Panc1 (cell line): Measurements from ENCODE around the gene B4GALNT1. TPM values are rescaled to one million over a fixed set of nuclear protein-coding genes. Genes with fewer than 3 reads are reported as not detected.

ENCODE experiments used
- ATAC-seq: fragments of 200-7000 bp; cut with Tn5 transposase; 2 replicates; pipeline ENCODE4 v1.9.1; 2020; ENCODE audit warnings: mild to moderate bottlenecking, moderate library complexity
- BruUV-seq: library from RNA; stranded (reverse); fragments of 400-500 nt; replicated peaks from 2 replicates; lab custom pipeline; 2021; lab: Mats Ljungman, UMichigan
- CTCF ChIA-PET: fragments of 300-600 bp; sonication (Branson Sonifier 250); formaldehyde crosslinking; loops from one replicate; lab custom pipeline; 2022; ENCODE audit warnings: antibody characterized with exemption; lab: Charles Lee
- POLR2A ChIA-PET: fragments of 300-600 bp; sonication (Branson Sonifier 250); formaldehyde crosslinking; loops from one replicate; lab custom pipeline; 2022; ENCODE audit warnings: antibody characterized with exemption; lab: Charles Lee
- DNase-seq: peaks from one replicate; pipeline ENCODE4 v3.0.0-alpha.2; 2010; ENCODE audit warnings: low read depth, low spot score
- H3K27ac ChIP-seq: 2 replicates; pipeline ENCODE4 v1.5.1; 2011; ENCODE audit warnings: mild to moderate bottlenecking, low read length, inconsistent platforms
- H3K27me3 ChIP-seq: fragments of 200-500 bp; sonication (Bioruptor generic); 2 replicates; pipeline ENCODE4 v1.6.0; 2014; ENCODE audit warnings: low read length, inconsistent platforms; ENCODE audit not compliant: control insufficient read depth, insufficient read depth
- H3K36me3 ChIP-seq: fragments of 200-500 bp; sonication (Bioruptor generic); 2 replicates; pipeline ENCODE4 v1.5.1; 2014; ENCODE audit warnings: inconsistent platforms, mild to moderate bottlenecking, low read length, moderate library complexity; ENCODE audit not compliant: control insufficient read depth, insufficient read depth
- H3K4me1 ChIP-seq: 2 replicates; pipeline ENCODE4 v1.5.1; 2011; ENCODE audit warnings: inconsistent platforms, mild to moderate bottlenecking, low read length, moderate library complexity; ENCODE audit not compliant: control insufficient read depth, insufficient read depth
- H3K4me3 ChIP-seq, 2 experiments: 2 replicates each; pipeline ENCODE4 v1.5.1; 2011 to 2012; ENCODE audit warnings: low read depth in 2 of 2, low read length in 2 of 2, mild to moderate bottlenecking in 2 of 2, inconsistent platforms in 1 of 2, moderate library complexity in 1 of 2
- H3K9me3 ChIP-seq: fragments of 200-500 bp; sonication (Bioruptor generic); 2 replicates; pipeline ENCODE4 v1.5.1; 2014; ENCODE audit warnings: low read depth, mild to moderate bottlenecking, inconsistent platforms, low read length, moderate library complexity; ENCODE audit not compliant: control insufficient read depth, insufficient read depth
- CTCF ChIP-seq: fragments of 450-650 bp; IDR thresholded peaks from 2 replicates; pipeline ENCODE4 v1.5.1; 2017; ENCODE audit warnings: mild to moderate bottlenecking
- POLR2AphosphoS5 ChIP-seq: IDR thresholded peaks from 2 replicates; pipeline ENCODE4 v1.6.1; 2012; ENCODE audit warnings: mild to moderate bottlenecking, low read depth, low read length, moderate library complexity
- SIN3A ChIP-seq: IDR thresholded peaks from 2 replicates; pipeline ENCODE4 v1.6.1; 2012; ENCODE audit warnings: low read depth, mild to moderate bottlenecking, low read length, moderate library complexity, borderline replicate concordance; ENCODE audit not compliant: insufficient read depth
- TCF7L2 ChIP-seq: IDR thresholded peaks from 2 replicates; pipeline ENCODE4 v1.6.1; 2011; ENCODE audit warnings: mild to moderate bottlenecking, low read depth, low read length, inconsistent platforms
- in situ Hi-C: cut with HindIII; loops from 2 replicates; pipeline ENCODE4 v1.10.0; 2016; ENCODE audit warnings: low sequenced_read_pairs, low pct_unique_long_range_greater_than_20kb
- intact Hi-C: fragments of 100-400 bp; cut with micrococcal nuclease; formaldehyde crosslinking; loops from one replicate; pipeline ENCODE4 v1.10.0; 2022; ENCODE audit not compliant: unreplicated experiment
- total RNA-seq: library from RNA; stranded (reverse); gene quantifications from one replicate; pipeline ENCODE4 v1.2.1, GENCODE V29; 2021; ENCODE audit not compliant: unreplicated experiment
- TF ChIP-seq, protein P1 (sequence below), 2 experiments: IDR thresholded peaks; 2 replicates each; pipeline ENCODE4 v1.6.1; 2011 to 2012; ENCODE audit warnings: low read depth in 2 of 2, control low read depth in 1 of 2, low read length in 1 of 2, mild to moderate bottlenecking in 1 of 2, moderate library complexity in 1 of 2; ENCODE audit not compliant: insufficient read depth in 1 of 2

The B4GALNT1 gene
- total RNA-seq, 1 experiment from 2014 or later, result 48.6 TPM

- H3K4me3 ChIP-seq, result peak overlapping the region; percentile 94 to 97
- TF ChIP-seq POLR2AphosphoS5 (no peak), TCF7L2 (no peak), SIN3A (no peak), CTCF (no peak)
- TF ChIP-seq, protein P1, sequence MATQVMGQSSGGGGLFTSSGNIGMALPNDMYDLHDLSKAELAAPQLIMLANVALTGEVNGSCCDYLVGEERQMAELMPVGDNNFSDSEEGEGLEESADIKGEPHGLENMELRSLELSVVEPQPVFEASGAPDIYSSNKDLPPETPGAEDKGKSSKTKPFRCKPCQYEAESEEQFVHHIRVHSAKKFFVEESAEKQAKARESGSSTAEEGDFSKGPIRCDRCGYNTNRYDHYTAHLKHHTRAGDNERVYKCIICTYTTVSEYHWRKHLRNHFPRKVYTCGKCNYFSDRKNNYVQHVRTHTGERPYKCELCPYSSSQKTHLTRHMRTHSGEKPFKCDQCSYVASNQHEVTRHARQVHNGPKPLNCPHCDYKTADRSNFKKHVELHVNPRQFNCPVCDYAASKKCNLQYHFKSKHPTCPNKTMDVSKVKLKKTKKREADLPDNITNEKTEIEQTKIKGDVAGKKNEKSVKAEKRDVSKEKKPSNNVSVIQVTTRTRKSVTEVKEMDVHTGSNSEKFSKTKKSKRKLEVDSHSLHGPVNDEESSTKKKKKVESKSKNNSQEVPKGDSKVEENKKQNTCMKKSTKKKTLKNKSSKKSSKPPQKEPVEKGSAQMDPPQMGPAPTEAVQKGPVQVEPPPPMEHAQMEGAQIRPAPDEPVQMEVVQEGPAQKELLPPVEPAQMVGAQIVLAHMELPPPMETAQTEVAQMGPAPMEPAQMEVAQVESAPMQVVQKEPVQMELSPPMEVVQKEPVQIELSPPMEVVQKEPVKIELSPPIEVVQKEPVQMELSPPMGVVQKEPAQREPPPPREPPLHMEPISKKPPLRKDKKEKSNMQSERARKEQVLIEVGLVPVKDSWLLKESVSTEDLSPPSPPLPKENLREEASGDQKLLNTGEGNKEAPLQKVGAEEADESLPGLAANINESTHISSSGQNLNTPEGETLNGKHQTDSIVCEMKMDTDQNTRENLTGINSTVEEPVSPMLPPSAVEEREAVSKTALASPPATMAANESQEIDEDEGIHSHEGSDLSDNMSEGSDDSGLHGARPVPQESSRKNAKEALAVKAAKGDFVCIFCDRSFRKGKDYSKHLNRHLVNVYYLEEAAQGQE (IDR thresholded peaks at IDR 0.05; ENCODE audit: insufficient read depth in 1 of 2, low read depth in 2 of 2, low read length in 1 of 2), result no peak
- no peaks in the 10 kb centered on the region for H3K27me3 ChIP-seq
- peak overlapping the region; percentile 87 for H3K27ac ChIP-seq
- DNase-seq, result no peak
- peaks cover 15% of the 10 kb centered on the region for H3K4me1 ChIP-seq
- intact Hi-C loops, result no loop called here
- ChIA-PET POLR2A (interaction anchor here (0.5 to 0.7 kb wide), 2 partner anchors 14 to 492 kb away, joined by 6 to 13 read pairs; no protein-coding TSS in a partner anchor), CTCF (interaction anchor here (0.5 to 0.6 kb wide), 2 partner anchors 18 to 68 kb away, joined by 3 read pairs; no protein-coding TSS in a partner anchor)
- H3K9me3 ChIP-seq, result no peaks in the 10 kb centered on the region
- no peak for ATAC-seq
- no TSS peak for BruUV-seq
- in situ Hi-C loops, result no loop called here
- H3K36me3 ChIP-seq, result peaks cover 3% of the 10 kb centered on the region; the same call in 1 of the 2 replicates
Observed at GRCh38 chr12:57591782-57592325, 41.1 kb downstream of the B4GALNT1 start.

GRCh38 chr12:57590864-57591781, 41.9 kb downstream of the B4GALNT1 start, which contains the start of gene PIP4K2C:
Gene PIP4K2C, plus strand, starts transcription at chr12:57591192. Its CDS starts 98 bp downstream, at chr12:57591290.
- H3K4me1 ChIP-seq, result peaks cover 15% of the 10 kb centered on the region
- TF ChIP-seq CTCF (no peak), SIN3A (peak; percentile 94), POLR2AphosphoS5 (peak; percentile 86), TCF7L2 (no peak)
- TF ChIP-seq, protein P1 (IDR thresholded peaks at IDR 0.05; ENCODE audit: insufficient read depth in 1 of 2, low read depth in 2 of 2, low read length in 1 of 2), result no peak
- H3K27ac ChIP-seq, result peak within 1 kb of the TSS; percentile 87
- intact Hi-C loops (no loop called here), in situ Hi-C loops (no loop called here)
- ChIA-PET CTCF (interaction anchor here (0.5 to 0.6 kb wide), 2 partner anchors 18 to 67 kb away, joined by 3 read pairs; no protein-coding TSS in a partner anchor), POLR2A (interaction anchor here (0.6 to 0.7 kb wide), 3 partner anchors 14 to 29 kb away, joined by 6 to 7 read pairs (median 6); no protein-coding TSS in a partner anchor)
- peak within 1 kb of the TSS; percentile 94 to 97 for H3K4me3 ChIP-seq
- peaks cover 3% of the 10 kb centered on the region; the same call in 1 of the 2 replicates for H3K36me3 ChIP-seq
- DNase-seq, result no peak
- H3K9me3 ChIP-seq, result no peaks in the 10 kb centered on the region
- no TSS peak for BruUV-seq
- peak; percentile 98 for ATAC-seq
- H3K27me3 ChIP-seq, result no peaks in the 10 kb centered on the region
